ENCODE measurements around the gene LRRC27.

LRRC27 gene

DNA sequence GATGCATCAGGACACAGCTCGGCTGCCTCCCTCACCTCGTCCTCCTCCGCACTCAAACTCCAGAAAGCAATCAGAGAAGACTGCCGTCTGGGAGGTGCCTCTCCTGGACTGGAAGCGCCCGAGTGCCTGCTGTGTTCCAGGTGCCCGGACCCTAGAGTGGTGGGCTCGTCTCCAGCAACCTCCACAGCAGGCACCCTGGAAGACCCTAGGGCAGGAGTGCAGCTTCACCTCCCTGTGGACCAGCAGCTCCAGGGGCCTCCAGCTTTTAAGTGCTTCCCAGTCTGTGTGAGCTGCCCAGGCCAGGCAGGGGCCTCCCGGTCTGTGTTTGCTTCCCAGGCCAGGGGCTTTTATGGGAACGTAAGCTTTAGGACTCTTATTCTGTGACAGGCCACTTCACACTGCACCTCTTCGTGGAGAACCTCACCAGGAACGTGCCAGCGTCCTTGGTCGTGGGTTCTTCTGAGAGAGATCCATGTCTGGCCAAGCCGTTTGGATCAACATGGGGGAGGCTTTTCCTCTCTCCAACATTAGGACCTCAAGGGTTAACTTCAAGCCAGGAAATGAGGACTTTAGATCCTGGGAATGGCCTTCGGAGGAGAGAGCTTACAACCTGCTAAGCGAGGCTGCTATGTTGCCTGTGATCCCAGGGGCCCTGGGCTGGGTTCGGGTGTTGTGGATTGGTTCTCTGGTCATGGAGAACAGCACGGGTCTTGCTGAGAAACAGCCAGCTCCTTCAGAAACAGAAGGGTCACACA, 59.1 kb downstream of the LRRC27 start:
- no peak for DNase-seq

DNA sequence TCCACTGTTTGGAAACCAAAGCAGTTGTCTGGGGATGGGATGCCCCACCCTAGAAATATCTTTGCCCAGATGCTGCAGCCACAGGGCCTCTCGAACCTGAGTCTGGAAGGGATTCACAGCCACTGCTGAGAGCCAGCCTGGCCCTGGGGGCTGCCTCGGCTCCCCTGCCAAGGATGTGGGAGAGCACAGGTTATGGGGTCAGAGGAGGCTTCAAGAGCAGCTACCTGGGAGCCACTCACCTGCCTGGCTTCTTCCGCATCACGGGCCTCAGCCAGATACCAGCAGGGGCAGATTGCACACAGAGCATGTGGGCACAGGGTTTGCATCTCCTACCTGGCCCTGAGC, 59.7 kb downstream of the LRRC27 start:
- DNase-seq, result no peak

DNA sequence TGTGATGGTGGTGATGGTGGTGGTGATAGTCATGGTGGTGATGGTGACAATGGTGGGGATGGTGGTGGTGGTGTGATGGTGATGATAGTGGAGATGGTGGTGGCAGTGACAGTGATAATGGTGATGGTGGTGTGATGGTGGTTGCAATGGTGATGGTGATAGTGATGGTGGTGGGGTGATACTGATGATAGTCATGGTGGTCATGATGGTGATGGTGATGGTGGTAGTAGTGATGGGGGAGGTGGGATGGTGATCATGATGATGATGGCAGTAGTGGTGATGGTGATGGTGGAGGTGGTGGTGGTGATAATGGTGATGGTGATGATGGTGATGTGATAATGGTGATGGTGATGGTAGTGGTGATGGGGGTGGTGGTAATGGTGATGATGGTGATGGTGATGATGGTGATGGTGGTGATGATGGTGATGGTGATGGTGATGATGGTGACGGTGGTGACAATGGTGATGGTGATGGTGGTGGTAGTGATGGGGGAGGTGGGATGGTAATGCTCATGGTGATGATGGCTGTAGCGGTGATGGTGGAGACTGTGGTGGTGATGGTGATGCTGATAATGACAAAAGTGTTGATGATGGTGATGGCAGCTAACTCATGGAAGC, 60.3 kb downstream of the LRRC27 start:
- DNase-seq, result no peak

DNA sequence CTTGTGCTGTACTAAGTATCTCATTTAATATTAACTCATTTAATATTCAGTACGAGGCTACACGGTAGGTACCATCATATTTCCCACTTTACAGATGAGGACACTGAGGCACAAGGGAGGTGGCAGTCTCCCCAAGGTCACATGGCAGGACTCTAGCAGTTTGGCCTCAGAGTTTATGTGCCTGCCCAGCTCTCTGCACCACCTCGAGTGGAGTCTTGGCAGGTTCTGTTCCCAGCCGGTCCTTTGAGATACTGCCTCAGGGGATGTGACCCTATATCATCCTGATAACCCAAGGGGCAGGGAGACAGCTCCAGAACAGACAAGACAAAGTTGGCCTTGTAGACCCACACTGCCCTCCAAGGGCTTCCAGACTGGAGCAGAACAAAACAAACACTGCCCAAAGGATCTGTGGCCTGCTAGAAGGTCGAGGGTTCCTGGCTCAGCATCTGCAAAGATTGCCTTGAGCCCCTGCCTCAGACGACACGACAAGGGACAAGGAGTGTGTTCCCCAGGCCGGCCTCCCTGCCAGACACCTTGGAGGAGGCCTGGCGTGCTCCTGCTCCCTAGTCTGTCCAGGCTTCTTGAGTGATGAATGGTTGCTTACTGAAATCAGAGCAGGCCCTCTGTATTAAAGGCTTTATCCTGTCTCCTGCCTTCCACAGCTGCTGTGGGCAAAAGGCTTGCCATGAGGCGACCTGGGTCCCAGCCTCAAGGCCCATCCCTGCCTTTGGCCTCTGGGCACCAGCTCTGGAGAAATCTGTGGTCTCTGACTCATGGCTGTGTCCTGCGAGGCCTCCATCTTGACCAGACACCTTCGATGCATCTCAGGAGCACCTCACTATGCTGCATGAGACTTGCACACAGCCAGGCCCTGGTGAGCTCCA, 61.1 kb downstream of the LRRC27 start:
- no peak for DNase-seq

DNA sequence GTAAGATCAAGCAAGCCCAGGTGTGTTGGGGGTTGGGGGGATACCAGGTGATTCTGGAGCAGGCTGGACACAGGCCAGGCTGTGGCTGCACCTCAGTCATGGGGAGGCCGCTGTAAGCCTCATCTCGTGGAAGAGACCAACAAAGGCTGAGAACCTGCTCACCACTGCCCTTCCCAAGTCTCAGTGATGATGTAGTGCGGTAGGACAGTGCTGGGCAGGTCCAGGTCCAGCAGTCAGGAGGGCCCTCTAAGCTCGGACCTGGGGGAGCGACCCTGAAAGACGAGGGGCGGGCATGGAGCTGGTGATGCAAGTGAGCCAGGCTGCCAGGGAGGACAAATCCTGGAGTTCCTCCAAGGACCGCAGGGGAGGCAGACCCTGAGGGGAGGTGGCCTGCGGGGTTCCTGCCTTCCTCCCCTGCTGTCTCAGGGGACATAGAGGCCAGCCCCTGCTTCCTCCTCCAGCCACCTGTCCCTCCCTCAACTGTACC, 61.7 kb downstream of the LRRC27 start:
- no peak for DNase-seq

DNA sequence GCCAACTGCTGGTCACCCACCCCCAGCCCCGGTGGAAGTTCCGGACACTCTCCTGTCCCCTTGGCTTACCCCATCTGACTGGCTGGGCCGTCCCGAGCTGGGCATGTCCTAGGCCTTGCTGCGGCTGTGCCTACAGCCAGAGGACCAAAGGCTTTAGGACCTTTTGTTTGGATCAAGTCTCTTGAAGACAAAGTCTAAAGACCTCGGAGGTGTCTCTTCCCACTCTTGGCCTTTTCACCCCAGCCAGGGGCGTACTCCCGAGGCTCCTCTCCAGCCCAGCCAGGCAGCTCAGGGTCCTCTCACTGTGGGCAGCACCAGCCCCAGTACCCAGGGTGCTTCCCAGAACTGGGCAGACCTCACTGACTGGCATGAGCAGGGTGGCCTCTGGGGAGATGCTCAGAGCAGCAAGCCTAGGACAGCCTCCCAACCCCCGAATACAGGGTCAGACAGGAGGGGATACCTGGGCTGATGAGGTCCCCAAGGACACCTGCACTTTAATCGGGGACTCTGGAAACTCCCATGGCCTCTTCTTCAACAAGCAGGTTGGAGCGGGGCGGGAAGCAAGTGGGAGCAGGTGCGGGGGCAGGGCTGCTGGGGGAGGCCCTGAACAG, 62.3 kb downstream of the LRRC27 start:
- DNase-seq, result no peak

DNA sequence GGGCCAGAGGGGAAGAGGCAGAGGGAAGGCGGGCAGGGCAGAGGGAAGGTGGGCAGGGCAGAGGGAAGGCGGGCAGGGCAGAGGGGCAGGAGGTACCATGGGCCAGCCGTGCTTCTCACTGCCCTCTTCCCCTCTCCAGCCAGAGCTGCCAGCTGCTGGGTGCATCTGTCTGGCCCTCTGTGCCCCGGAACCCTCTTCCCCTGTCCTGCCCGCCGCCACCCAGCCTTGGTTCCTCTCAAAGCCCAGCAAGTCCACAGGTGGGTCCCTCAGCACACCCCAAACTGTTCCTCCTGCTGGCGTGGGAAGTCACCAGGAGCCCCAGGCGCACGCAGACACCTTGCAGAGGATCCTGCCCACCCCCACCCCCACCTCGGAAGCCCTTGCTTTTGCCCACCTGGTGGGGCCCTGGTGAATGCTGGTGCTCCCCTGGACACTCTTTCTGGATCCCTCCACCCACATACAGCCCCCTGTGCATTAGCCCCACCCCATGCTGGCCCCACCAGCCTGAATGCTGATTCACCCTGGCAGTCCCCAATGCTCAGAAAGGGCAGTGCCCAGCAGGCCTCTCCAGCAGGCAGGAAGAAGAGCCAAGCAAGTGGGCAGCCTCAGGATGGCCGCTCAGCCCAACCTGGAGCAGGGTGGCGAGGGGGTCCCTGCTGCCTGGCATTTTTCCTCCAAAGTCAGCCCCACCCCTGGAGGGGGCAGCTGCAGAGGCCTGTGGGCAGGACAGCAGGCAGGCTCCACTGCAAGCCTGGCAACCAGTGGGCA, 63.1 kb downstream of the LRRC27 start:
- DNase-seq, result no peak

DNA sequence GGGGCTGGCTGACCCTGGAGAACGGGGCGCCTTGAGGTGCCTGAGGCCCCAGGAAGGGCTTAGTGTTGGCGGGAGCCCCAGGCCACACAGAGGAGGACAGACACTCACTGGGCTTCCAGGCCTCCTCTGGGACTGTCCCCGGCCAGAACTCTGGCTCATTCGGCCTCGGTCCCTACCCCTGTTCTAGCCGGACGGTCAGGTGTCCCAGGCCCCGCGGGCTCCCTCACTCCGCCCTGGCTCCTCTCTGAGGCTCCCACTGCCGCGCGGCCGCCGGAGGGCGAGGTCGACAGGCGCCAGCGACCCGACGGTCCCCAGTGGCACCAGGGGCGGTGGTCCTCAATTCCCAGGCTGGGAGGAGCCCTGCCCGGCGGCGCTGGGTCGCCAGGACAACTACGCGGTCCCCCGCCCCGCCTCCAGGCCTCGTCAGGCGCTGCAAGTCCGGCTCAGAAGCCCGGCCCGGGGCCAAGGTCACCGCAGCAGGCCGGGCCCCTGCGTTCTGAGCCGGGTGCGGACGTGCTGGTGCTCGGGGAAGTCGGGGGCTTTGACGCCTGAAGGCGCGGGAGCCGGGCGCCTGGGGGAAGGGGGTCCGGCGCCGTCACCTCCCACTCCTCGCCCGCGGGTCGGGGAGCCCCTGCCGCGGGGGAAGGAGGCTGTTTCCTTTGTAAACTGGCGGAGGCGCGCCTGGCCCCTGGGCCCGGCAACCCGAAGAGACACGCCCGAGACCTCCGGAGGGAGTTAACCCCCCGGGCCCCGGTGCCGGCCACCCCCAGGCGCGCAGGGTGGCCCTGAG, 63.9 kb downstream of the LRRC27 start:
- peak; percentile 81 for DNase-seq

DNA sequence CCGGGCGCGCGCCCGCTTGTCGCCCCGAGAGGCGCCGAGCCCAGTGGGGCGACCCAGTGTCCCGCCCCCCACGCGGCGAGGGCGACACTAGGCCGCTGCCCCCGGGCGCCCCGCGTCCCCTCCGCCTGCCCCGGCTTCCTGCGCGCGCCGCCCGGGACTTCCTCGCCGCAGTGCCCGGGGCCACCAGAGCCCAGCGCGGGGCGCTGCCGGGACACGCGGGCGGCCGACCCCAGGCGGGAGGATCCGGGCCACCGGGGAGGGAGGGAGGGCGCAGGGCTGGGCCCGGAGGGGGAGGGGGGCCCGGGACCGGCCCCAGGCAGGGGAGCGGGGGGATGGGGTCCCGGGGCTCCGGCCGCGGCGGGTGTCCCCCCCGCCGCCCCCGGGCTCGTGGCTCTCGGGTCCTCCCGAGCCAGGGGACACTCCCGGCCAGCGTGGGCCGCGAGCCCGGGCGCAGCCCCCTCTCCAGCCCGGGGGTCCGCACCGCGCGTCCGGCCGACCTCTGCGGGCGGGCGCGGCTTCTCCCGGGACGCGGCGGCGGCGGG, 64.6 kb downstream of the LRRC27 start:
- no peak for DNase-seq

DNA sequence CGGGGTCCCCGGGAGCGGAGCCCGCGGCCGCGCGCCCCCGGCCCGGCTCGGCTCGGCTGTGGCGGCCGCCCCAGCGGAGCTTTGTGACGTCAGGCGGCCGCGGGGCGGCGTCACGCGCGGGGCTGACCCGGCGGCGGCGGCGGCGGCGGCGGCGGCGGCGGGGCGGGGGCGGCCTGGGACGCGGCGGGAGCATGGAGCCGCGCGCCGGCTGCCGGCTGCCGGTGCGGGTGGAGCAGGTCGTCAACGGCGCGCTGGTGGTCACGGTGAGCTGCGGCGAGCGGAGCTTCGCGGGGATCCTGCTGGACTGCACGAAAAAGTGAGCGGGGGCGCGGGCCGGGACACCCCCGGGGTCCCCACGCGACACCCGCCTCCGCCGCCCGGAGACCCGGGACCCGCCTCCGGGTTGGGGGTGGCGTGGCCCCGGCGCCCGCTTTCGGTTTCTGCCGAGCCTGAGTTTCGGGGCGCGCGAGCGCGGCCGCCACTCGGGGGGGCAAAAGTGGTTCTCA, 65.1 kb downstream of the LRRC27 start, which contains the start of gene PWWP2B:
TSS of gene PWWP2B (plus strand) at position 165 of the 506 bp plus-strand sequence. CDS start at position 192, 27 bp downstream.
- peak; percentile 72 for DNase-seq

DNA sequence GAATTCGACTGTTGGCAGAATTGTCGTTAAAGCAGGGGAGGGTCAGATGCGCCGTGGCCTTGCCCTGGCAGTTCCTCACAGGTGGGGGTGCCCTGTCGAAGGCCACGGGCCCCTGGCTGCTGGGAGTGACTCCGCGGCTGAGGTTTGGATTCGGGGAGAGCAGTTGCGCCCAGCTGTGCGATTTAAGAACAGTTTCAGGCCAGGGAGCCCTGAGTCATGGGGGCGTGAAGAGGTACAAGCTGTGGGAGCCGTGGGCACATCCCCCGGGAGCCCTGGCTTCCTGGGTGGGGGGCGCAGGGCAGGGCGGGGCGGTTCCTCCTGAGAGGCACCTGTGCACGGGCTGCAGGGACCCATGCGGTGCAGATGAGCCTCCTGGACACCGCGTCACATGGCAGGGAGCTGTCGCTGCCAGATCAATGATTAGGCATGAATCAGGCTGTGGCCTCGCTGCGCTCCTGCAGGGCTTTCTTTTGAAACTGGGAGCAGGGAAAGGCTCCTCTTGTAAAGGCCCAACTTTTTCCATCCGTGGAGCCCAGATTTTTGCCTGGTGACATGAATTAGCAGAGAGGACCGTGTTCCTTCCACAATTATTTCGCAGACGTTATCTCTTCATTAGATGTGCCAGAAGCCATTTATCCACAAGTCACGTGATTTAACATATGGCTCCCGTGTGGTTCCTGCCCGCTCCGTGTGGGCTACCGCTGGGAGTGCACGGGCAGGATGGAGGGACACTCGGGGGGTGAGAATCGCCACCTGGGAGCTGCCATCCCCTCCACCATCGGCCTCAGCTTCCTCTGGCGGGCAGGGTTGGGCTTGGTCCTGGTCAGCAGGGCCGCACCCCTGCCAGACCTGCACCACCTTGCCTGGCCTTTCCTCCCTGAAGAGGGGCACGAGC, 65.9 kb downstream of the LRRC27 start:
- no peak for DNase-seq

DNA sequence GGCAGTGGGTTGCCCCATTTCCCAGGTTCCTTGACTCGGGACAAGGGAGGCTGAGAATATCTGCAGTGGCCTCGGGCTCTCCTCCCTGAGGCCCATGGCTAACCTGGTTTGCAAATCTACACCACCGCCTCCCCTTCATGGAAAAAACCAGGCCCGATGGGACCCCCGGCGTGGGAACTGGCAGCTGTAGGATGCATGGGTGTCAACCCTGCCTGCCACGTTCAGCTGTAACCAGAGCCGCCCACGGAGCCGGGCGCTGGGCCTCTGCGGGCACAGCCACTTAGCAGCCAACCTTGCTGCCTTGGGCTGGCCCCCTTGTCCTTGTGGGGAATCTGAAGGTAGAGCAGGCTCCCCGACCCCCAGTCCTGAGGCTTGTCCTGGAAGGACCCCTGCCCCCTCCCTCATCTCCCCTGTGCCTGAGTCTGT, 66.6 kb downstream of the LRRC27 start:
- DNase-seq, result no peak

DNA sequence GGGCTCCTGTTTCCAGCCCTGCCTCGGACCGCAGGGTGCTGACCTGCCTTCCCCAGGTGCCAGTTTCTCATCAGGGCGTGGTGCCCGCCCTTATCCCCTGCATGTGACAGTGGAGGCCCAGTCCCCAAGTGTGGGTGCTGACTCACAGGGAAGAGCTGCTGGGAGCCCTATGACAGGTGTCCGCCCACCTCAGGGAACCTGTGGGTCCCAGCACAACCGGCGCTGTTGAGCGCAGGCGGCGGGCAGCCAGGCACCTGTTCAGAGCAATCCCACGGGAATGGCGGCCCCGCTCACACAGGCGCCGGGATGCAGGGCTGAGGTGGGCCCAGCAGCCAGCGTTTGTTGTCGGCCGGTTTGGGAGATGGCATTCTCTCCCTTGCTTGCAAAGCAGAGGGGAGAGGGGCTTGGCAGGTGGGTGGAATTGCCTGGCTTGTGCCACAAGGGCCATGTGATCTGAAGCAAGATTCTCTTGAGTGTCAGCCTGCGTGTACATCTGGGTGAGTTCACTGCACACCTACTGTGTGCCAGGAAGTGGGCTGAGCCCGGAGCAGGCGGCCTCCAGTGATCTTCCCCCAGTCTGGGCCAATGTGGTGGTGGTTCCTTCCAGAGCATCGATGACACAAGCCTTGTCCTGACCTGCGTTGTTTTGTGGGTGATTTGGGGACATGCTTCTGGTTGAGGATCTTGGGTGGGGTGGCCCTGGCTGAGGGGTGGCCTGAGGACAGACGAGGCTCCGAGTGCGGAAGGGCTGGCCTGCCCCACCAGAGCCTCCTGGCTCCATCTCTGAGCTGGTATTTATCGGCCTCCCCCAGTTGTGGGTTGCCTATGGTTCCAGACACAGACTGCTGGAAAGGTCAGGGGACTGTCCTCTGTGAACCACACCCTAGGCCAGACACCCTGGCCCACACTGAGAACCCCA, 67.4 kb downstream of the LRRC27 start:
- DNase-seq, result no peak

DNA sequence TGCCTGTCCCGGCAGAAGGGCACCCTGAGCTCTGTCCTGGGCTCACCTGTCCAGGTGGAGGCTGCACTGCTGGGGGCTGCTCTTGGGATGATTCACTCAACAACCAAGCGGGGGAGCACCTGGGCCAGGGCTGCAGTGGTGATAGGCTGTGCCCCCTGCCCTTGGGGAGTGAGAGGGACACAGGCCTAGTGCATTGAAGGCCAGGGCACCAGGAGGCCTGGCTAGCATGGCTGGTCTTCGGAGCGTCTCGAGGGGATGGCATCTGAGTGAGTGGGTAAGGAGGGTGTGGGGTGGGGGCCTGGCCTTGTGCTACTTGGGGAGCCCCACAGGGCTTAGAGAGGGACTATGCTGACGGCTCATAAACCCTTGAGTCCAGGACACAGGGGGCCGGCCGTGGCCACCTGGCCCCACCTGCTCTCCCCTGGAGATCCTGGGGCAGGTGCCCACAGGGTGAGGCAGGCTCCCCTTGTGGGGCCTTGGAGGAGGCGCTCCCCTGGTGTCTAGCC, 68.1 kb downstream of the LRRC27 start:
- DNase-seq, result no peak

DNA sequence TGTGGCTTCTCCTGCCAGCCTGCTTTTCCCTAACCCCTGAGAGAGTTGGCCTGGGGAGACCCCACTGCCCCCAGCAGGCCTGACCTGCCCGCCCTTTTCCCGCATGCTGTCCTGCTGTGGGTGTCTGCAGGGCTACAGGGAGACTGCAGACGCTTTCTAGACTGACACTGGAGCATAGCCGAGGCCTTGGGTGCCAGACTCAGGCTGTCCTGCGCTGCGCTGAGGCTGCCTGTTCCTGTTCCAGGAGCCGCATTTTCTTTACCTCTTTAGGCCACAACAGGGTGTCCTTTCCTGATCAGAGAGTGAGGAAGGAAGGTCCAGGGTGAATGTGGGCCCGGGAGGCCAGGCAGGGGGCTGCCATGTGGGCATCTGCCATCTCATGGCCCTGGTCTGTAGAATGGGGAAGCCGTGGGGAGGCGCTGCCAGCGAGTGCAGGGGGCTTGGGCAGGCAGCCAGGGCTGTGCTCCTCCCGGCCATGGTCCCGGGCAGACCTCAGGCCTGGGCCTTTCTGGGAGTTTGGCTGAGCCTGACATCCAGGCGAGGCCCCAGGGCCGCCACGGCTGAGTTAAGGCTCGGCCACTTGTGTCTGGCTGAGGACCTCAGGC, 68.7 kb downstream of the LRRC27 start:
- DNase-seq, result no peak

DNA sequence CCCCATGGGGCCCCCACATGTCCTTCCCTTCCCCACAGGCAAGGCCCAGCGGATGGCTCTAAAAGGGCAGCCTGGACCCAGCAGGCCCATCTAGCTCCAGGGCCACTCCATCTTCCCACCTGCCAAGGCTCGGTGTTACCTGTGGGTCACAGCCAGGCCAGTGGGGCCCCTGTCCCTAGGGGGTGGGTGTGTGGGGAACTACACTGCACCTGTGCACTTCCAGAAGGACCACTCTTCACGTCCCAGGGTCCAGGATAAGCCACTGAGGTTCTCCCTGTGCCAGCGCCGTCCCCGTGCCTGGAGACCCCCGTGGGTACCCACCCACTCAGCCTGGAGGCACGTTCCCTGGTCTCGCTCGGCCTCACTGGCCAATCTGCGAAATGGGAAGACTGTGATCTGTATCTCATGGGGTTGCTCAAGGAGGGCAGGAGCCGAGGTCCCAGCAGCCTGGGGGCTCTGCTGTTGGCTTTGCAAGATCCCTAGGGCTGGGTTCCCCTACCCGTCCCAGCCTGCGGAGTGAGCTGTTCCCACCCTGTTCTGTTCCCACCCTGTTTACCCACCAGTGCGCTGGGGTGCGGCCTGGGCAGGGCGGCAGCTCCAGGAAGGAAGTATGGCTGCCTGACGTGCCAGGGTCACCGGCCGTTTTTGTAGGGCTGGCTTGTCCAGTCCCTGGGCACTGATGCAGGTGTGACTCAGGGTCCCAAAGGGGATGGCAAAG, 69.6 kb downstream of the LRRC27 start:
- DNase-seq, result no peak

DNA sequence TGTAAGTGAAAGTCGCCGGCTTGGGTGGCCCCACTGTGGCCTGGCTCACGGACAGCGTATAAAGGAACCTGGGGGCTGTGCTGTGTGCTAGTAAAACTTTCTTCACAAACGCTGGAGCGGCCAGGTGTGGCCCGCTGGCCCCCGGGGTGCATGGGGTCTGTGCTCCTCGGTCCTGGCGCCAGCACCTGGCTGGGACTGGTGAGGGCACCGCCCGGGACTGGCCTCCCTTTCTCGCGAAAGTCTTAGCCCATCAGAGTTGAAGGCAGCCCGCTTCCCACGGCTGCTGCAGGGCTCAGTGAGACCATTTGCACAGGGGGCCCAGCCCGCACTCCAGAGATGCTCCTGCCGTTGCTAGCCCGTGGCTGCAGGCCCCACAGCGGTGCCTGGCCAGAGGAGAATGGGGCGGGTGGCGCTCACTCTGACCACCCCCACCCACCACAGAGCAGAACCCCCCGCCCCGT, 70.8 kb downstream of the LRRC27 start:
- DNase-seq, result no peak
